Upper lobe of right lung (tissue), 1 donor: Measurements from ENCODE around the gene ZNF219. TPM values are rescaled to one million over a fixed set of nuclear protein-coding genes. Genes with fewer than 3 reads are reported as not detected.

Experiments
- ATAC-seq: fragments of 200-7000 bp; cut with Tn5 transposase; one replicate; pipeline ENCODE4 v1.9.1; 2020; ENCODE audit warnings: mild to moderate bottlenecking, moderate library complexity
- DNase-seq: peaks from one replicate; pipeline ENCODE4 v3.0.0-alpha.2; 2020
- H3K27ac ChIP-seq: fragments of 200-600 bp; one replicate; pipeline ENCODE4 v1.8.0; 2022
- H3K27me3 ChIP-seq: fragments of 200-600 bp; one replicate; pipeline ENCODE4 v1.8.0; 2022; ENCODE audit warnings: mild to moderate bottlenecking
- H3K36me3 ChIP-seq: fragments of 200-600 bp; one replicate; pipeline ENCODE4 v1.8.0; 2022
- H3K4me1 ChIP-seq: fragments of 200-600 bp; one replicate; pipeline ENCODE4 v1.8.0; 2022
- H3K4me3 ChIP-seq: fragments of 200-600 bp; one replicate; pipeline ENCODE4 v1.8.0; 2022; ENCODE audit warnings: mild to moderate bottlenecking
- H3K9me3 ChIP-seq: fragments of 200-600 bp; one replicate; pipeline ENCODE4 v1.8.0; 2022
- CTCF ChIP-seq: fragments of 200-600 bp; IDR thresholded peaks from one replicate; pipeline ENCODE4 v1.8.0; 2022; ENCODE audit warnings: antibody characterized with exemption
- intact Hi-C: fragments of 100-400 bp; cut with DNase I; formaldehyde crosslinking; loops from one replicate; pipeline ENCODE4 v1.11.0; 2022
- total RNA-seq: library from RNA; stranded (reverse); fragmentation: NEBNext Ultra II Directional; extraction: Animal tissue kit (Norgen Biotek cat#: 25700); gene quantifications from one replicate; pipeline ENCODE4 v1.2.1, GENCODE V29; 2021
- donor health status: DM: no; HTN: yes; CAD: no; lungs with severe emphysema.

Gene ZNF219
- total RNA-seq, 1 donor from 2014 or later: 52.8 TPM

GRCh38 chr14:21089271-21089670 is 9.2 kb downstream of the ZNF219 start:
- no peak overlapping the region for H3K27ac ChIP-seq
- no peak overlapping the region for H3K4me3 ChIP-seq
- intact Hi-C loops: no loop called here
- DNase-seq: no peak
- TF ChIP-seq CTCF: no peak
- peaks cover 68% of the 10 kb centered on the region for H3K36me3 ChIP-seq
- no peaks in the 10 kb centered on the region for H3K9me3 ChIP-seq
- H3K27me3 ChIP-seq: no peaks in the 10 kb centered on the region
- peaks cover 14% of the 10 kb centered on the region for H3K4me1 ChIP-seq
- no peak for ATAC-seq

GRCh38 chr14:21088687-21089086 is 9.8 kb downstream of the ZNF219 start:
- Histone ChIP-seq H3K9me3 (no peaks in the 10 kb centered on the region), H3K4me3 (no peak overlapping the region), H3K4me1 (peaks cover 14% of the 10 kb centered on the region), H3K36me3 (peaks cover 73% of the 10 kb centered on the region), H3K27me3 (no peaks in the 10 kb centered on the region), H3K27ac (no peak overlapping the region)
- intact Hi-C loops: no loop called here
- TF ChIP-seq CTCF: no peak
- DNase-seq (no peak), ATAC-seq (no peak)

DNA sequence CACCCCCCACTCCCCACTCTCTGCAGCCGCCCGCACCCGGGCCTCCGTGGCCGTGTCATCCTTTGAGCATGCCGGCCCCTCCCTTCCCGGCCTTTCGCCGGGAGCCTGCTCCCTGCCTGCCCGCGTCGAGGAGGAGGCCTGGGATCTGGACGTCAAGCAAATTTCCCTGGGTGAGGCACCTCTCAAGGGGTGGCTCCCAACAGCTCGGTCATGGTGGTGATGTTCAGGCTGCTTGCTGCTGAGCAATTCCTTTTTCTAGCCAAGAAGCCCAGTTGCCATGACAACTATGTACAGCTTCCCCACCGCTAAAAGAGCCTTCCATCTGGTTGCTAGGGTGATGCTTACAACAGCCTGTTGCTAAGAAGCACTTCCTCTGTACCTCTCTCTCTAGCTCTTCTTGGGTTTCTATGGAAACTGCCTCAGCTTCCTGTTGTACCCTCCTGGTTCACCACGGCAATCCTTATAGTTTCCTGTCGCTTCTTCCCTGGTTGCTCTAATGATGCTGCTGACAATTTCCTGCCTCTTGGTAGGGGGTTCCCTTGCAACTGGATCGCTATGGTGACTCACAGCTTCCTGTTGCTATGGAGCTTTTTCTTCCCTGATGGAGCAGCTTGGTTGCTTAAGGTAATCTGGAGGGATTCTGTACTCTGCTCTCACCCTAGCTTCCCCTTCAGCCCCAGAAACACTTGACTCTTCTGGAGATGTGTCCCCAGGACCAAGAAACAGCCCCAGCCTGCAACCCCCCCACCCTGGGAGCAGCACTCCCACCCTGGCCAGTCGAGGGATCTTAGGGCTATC is 11.0 kb downstream of the ZNF219 start:
- Histone ChIP-seq H3K27me3 (no peaks in the 10 kb centered on the region), H3K9me3 (no peaks in the 10 kb centered on the region), H3K4me1 (peaks cover 14% of the 10 kb centered on the region), H3K36me3 (peaks cover 77% of the 10 kb centered on the region), H3K27ac (peak overlapping the region; percentile 47), H3K4me3 (no peak overlapping the region)
- intact Hi-C loops: no loop called here
- no peak for DNase-seq
- peak; percentile 22 for ATAC-seq
- no peak for TF ChIP-seq CTCF

DNA sequence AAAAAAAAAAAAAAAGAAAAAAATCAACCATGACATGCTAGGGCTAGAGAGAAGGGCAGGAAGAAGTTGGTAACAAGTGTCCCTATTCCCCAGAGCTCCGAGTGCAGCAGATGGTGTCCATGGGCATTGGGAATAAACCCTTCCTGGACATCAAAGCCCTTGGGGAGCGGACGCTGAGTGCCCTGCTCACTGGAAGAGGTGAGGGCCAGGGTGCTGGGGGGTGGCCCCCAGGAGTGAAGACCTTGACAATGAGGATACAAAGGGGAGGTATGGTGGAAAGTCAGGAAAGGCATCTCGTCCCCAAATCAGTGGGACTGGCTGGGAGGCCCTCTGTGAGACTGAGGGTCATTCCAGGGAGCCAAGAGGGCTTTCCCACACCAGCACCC is 11.6 kb downstream of the ZNF219 start:
- Histone ChIP-seq H3K4me1 (peaks cover 14% of the 10 kb centered on the region), H3K9me3 (no peaks in the 10 kb centered on the region), H3K36me3 (peaks cover 78% of the 10 kb centered on the region), H3K27me3 (no peaks in the 10 kb centered on the region), H3K4me3 (no peak overlapping the region), H3K27ac (peak overlapping the region; percentile 47)
- intact Hi-C loops: no loop called here
- no peak for TF ChIP-seq CTCF
- no peak for ATAC-seq
- no peak for DNase-seq

- H3K27me3 ChIP-seq: no peaks in the 10 kb centered on the region
- no peak overlapping the region for H3K4me3 ChIP-seq
- H3K36me3 ChIP-seq: peaks cover 76% of the 10 kb centered on the region
- TF ChIP-seq CTCF: no peak
- peak overlapping the region; percentile 63 for H3K27ac ChIP-seq
- ATAC-seq (peak; percentile 73), DNase-seq (peak; percentile 80)
- H3K4me1 ChIP-seq: peaks cover 14% of the 10 kb centered on the region
- no peaks in the 10 kb centered on the region for H3K9me3 ChIP-seq
- intact Hi-C loops: no loop called here
Measured at GRCh38 chr14:21084998-21085853, 13.2 kb downstream of the ZNF219 start.
